ENCODE results near the gene TMC1. TPM values are rescaled to one million over a fixed set of nuclear protein-coding genes. Genes with fewer than 3 reads are reported as not detected.

Gene TMC1
- total and polyA plus RNA-seq, 10 of the 15 experiments (the other 5 are each of a cell fraction or from before 2014, with no cell fraction given): 0.06 to 0.94 (median 0.40) TPM; not detected in 1

GRCh38 chr9:72526901-72527800 is 5.7 kb downstream of the TMC1 start (continued):
- TF ChIP-seq, protein P1, sequence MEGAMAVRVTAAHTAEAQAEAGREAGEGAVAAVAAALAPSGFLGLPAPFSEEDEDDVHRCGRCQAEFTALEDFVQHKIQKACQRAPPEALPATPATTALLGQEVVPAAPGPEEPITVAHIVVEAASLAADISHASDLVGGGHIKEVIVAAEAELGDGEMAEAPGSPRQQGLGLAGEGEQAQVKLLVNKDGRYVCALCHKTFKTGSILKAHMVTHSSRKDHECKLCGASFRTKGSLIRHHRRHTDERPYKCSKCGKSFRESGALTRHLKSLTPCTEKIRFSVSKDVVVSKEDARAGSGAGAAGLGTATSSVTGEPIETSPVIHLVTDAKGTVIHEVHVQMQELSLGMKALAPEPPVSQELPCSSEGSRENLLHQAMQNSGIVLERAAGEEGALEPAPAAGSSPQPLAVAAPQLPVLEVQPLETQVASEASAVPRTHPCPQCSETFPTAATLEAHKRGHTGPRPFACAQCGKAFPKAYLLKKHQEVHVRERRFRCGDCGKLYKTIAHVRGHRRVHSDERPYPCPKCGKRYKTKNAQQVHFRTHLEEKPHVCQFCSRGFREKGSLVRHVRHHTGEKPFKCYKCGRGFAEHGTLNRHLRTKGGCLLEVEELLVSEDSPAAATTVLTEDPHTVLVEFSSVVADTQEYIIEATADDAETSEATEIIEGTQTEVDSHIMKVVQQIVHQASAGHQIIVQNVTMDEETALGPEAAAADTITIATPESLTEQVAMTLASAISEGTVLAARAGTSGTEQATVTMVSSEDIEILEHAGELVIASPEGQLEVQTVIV (IDR thresholded peaks at IDR 0.05; ENCODE audit: borderline replicate concordance, partially characterized antibody): no peak
- TF ChIP-seq CHD4 (IDR thresholded peaks at IDR 0.05) (no peak), KDM1A (IDR thresholded peaks at IDR 0.05; ENCODE audit: borderline replicate concordance) (no peak), NFXL1 (IDR thresholded peaks at IDR 0.05; ENCODE audit: borderline replicate concordance) (peak; percentile 96), JUND (IDR thresholded peaks at IDR 0.05; ENCODE audit: low read depth, low read length) (peak; percentile 37; the same call in 1 of the 2 replicates), CHD2 (IDR thresholded peaks at IDR 0.05; ENCODE audit: borderline replicate concordance, low read depth, low read length) (no peak), TCF7 (IDR thresholded peaks at IDR 0.05; ENCODE audit: borderline replicate concordance) (peak; percentile 76), KLF5 (IDR thresholded peaks at IDR 0.05; ENCODE audit: partially characterized antibody) (no peak), SRF (IDR thresholded peaks at IDR 0.05; ENCODE audit: low read depth in 2 of 2, low read length in 2 of 2) (0 out of 4 replicates have a peak, but pooled peaks of 1 of the 2 experiments have one; percentile 45), PAX8 (IDR thresholded peaks at IDR 0.05) (no peak), PKNOX1 (IDR thresholded peaks at IDR 0.05) (peak; percentile 60), NFYA (IDR thresholded peaks at IDR 0.05; ENCODE audit: borderline replicate concordance, low read depth, low read length) (no peak), SMC3 (IDR thresholded peaks at IDR 0.05; ENCODE audit: borderline replicate concordance, low read length) (peak; percentile 27; the same call in 1 of the 2 replicates), ZNF24 (IDR thresholded peaks at IDR 0.05) (no peak), BCL11A (IDR thresholded peaks at IDR 0.05; ENCODE audit: low read depth, low read length) (peak; percentile 32; the same call in 1 of the 2 replicates), BHLHE40 (IDR thresholded peaks at IDR 0.05; ENCODE audit: borderline replicate concordance in 1 of 2, low read depth in 2 of 2, low read length in 1 of 2) (peak in 1 of 2 experiments; percentile 77), NR2C1 (IDR thresholded peaks at IDR 0.05) (peak; percentile 70), MYC (IDR thresholded peaks at IDR 0.05; ENCODE audit: insufficient read depth, insufficient read length, insufficient replicate concordance, low read length, severe bottlenecking) (no peak), SUPT20H (IDR thresholded peaks at IDR 0.05; ENCODE audit: borderline replicate concordance, control insufficient read depth, low read depth, low read length) (no peak), CREM (IDR thresholded peaks at IDR 0.05; ENCODE audit: low read depth) (peak; percentile 71; the same call in 1 of the 2 replicates), MAX (IDR thresholded peaks at IDR 0.05; ENCODE audit: low read depth, low read length) (no peak), NR2F1 (conservative IDR thresholded peaks at IDR 0.05) (peak; percentile 86), NR2C2 (IDR thresholded peaks at IDR 0.05; ENCODE audit: borderline replicate concordance, control insufficient read depth, insufficient read length, low read depth) (no peak), SMAD5 (IDR thresholded peaks at IDR 0.05; ENCODE audit: low read depth) (peak; percentile 43; the same call in 1 of the 2 replicates)
- TF ChIP-seq, protein P2, sequence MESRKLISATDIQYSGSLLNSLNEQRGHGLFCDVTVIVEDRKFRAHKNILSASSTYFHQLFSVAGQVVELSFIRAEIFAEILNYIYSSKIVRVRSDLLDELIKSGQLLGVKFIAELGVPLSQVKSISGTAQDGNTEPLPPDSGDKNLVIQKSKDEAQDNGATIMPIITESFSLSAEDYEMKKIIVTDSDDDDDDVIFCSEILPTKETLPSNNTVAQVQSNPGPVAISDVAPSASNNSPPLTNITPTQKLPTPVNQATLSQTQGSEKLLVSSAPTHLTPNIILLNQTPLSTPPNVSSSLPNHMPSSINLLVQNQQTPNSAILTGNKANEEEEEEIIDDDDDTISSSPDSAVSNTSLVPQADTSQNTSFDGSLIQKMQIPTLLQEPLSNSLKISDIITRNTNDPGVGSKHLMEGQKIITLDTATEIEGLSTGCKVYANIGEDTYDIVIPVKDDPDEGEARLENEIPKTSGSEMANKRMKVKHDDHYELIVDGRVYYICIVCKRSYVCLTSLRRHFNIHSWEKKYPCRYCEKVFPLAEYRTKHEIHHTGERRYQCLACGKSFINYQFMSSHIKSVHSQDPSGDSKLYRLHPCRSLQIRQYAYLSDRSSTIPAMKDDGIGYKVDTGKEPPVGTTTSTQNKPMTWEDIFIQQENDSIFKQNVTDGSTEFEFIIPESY (IDR thresholded peaks at IDR 0.05): 0 out of 2 replicates have a peak, but pooled peaks have one; percentile 3

All from GM12878 (cell line).